Activated T-cell treated with anti-CD3 and anti-CD28 coated beads for 24 hours (primary cell): ENCODE results near the gene TTLL8.

Experiments used
- DNase-seq: peaks from one replicate; pipeline ENCODE4 v3.0.0-alpha.2; 2020; ENCODE audit warnings: low read depth

Gene TTLL8

GRCh38 chr22:50016988-50017700 lies 41.0 kb downstream of the TTLL8 start:
- DNase-seq = peak; percentile 71

GRCh38 chr22:50016308-50016987 lies 41.6 kb downstream of the TTLL8 start:
- no peak for DNase-seq

- no peak for DNase-seq
Observed at GRCh38 chr22:50015451-50016307, 42.4 kb downstream of the TTLL8 start.

GRCh38 chr22:50014655-50015401 lies 43.3 kb downstream of the TTLL8 start:
- DNase-seq = no peak

GRCh38 chr22:50014053-50014501 lies 44.0 kb downstream of the TTLL8 start:
- DNase-seq = no peak

- DNase-seq = no peak
Observed at GRCh38 chr22:50012211-50013181, 45.6 kb downstream of the TTLL8 start, which contains the start of gene IL17REL. Gene IL17REL (minus strand): TSS chr22:50012765. CDS start chr22:50012646, 119 bp downstream.

GRCh38 chr22:50011447-50012210 lies 46.5 kb downstream of the TTLL8 start:
- no peak for DNase-seq

- DNase-seq = no peak
Observed at GRCh38 chr22:50010676-50011446, 47.2 kb downstream of the TTLL8 start.

- DNase-seq = no peak
Observed at GRCh38 chr22:50009765-50010675, 48.1 kb downstream of the TTLL8 start.

- no peak for DNase-seq
Observed at GRCh38 chr22:50009251-50009650, 48.8 kb downstream of the TTLL8 start.

- DNase-seq = no peak
Observed at GRCh38 chr22:50008151-50009040, 49.7 kb downstream of the TTLL8 start.

- DNase-seq = no peak
Observed at GRCh38 chr22:50007057-50007511, 51.0 kb downstream of the TTLL8 start.

GRCh38 chr22:50004918-50005317 lies 53.2 kb downstream of the TTLL8 start:
- DNase-seq = no peak

- no peak for DNase-seq
Observed at GRCh38 chr22:50002791-50003190, 55.3 kb downstream of the TTLL8 start.

GRCh38 chr22:50001388-50002231 lies 56.5 kb downstream of the TTLL8 start:
- DNase-seq = no peak
